ENCODE results near the gene METTL21A. TPM values are rescaled to one million over a fixed set of nuclear protein-coding genes. Genes with fewer than 3 reads are reported as not detected.

METTL21A gene
- total RNA-seq, 1 donor from 2014 or later: 22.5 TPM

DNA sequence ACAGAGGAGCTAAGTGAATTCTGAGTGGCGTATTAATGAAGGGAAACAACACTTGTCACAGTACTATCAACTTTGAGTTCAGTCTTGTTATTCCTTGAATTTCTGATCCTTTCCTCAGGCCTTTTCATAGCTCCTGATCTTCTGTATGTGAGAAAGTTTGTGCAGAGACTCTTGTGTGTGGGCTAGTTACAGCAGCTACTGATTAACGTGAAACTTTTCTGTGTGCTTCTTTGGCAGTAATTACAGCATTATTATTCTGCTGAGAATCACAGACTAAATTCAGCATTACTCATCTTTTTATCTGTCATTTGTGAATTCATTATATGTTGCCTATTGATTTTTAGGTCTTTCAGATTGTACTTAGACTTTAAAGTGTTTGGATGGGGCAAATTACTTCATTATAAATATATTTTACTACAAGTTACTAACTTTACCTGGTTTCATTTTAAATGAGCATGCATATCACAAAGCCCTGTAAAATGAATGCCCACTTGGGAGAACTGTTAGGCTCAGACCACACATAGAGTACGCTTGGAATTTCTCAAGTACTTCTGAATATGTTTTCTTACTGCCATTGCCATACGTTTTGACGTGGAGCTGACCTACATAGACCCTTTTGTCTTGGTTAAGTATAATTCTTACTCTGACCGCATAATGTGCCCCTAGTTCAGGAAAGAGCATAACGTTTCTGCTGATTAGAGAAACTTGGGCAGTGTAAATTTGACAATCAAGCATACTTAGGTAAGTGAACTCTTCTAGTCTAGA is 59.3 kb downstream of the METTL21A start:
- no peak for DNase-seq (ENCODE audit: extremely low read depth, low read depth, low spot score)

Other genes starting within 250 kb of the METTL21A start
- gene CREB1, start 95.4 kb downstream of the METTL21A start, total RNA-seq: 28.1 and 47.6 TPM in 2 replicates
- gene CCNYL1, start 86.2 kb upstream of the METTL21A start, total RNA-seq: 26.2 and 54.1 TPM in 2 replicates
- 2.2 and 3.8 TPM in 2 replicates for gene FZD5, start 144.5 kb upstream of the METTL21A start, total RNA-seq